Measurements from ENCODE around the gene RASSF4. TPM values are rescaled to one million over a fixed set of nuclear protein-coding genes. Genes with fewer than 3 reads are reported as not detected.
A peak's percentile ranks its signal among the peaks of the same experiment; 100 is the strongest.

Gene RASSF4
- total and polyA plus RNA-seq, 11 donors = 48.3 to 125 (median 78.9) TPM

- whole genome bisulfite sequencing, 4 donors = 13 to 40% (median 21%) methylated on average over 8 of the region's 8 CpGs
- intact Hi-C loops (cut with DNase I) = loop anchor here in 3 of 10 donors (1.0 to 10.0 kb wide), 4 partner anchors 58 to 1315 kb away; no protein-coding TSS in a partner anchor
- Histone ChIP-seq H3K27me3 (no peaks in the 10 kb centered on the region), H3K36me3 (peaks cover 0 to 94% (median 73%) of the 10 kb centered on the region in 9 donors), H3K9me3 (no peaks in the 10 kb centered on the region), H3K4me1 (peaks cover 9 to 82% (median 64%) of the 10 kb centered on the region in 12 donors), H3K4me3 (no peak overlapping the region), H3K27ac (peak overlapping the region in 11 of 12 donors; percentile 0 to 96 (median 64))
- TF ChIP-seq POLR2A (IDR thresholded peaks at IDR 0.05) = no peak
- TF ChIP-seq, protein P1, sequence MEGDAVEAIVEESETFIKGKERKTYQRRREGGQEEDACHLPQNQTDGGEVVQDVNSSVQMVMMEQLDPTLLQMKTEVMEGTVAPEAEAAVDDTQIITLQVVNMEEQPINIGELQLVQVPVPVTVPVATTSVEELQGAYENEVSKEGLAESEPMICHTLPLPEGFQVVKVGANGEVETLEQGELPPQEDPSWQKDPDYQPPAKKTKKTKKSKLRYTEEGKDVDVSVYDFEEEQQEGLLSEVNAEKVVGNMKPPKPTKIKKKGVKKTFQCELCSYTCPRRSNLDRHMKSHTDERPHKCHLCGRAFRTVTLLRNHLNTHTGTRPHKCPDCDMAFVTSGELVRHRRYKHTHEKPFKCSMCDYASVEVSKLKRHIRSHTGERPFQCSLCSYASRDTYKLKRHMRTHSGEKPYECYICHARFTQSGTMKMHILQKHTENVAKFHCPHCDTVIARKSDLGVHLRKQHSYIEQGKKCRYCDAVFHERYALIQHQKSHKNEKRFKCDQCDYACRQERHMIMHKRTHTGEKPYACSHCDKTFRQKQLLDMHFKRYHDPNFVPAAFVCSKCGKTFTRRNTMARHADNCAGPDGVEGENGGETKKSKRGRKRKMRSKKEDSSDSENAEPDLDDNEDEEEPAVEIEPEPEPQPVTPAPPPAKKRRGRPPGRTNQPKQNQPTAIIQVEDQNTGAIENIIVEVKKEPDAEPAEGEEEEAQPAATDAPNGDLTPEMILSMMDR (IDR thresholded peaks at IDR 0.05) = peak in 11 of 12 donors; percentile 22 to 61 (median 44)
- ATAC-seq (peak; percentile 23 to 63 (median 43)), DNase-seq (peak in 3 of 5 donors; percentile 37 to 64 (median 51))
Observed at GRCh38 chr10:44990302-44990655, 30.7 kb downstream of the RASSF4 start.

- DNase-seq = peak in 1 of 5 donors; percentile 7
- Histone ChIP-seq H3K36me3 (peaks cover 0 to 90% (median 71%) of the 10 kb centered on the region in 9 donors), H3K4me1 (peaks cover 11 to 82% (median 64%) of the 10 kb centered on the region in 12 donors)
Observed at GRCh38 chr10:44990965-44991364, 31.4 kb downstream of the RASSF4 start.

GRCh38 chr10:44991571-44991970 is 32.0 kb downstream of the RASSF4 start:
- intact Hi-C loops (cut with DNase I) = loop anchor here in 2 of 10 donors (5.0 to 10.0 kb wide), 3 partner anchors 59 to 1317 kb away; no protein-coding TSS in a partner anchor
- Histone ChIP-seq H3K4me3 (no peak overlapping the region), H3K36me3 (peaks cover 0 to 84% (median 65%) of the 10 kb centered on the region in 9 donors), H3K9me3 (no peaks in the 10 kb centered on the region), H3K4me1 (peaks cover 13 to 82% (median 64%) of the 10 kb centered on the region in 12 donors), H3K27me3 (no peaks in the 10 kb centered on the region), H3K27ac (peak overlapping the region; percentile 15 to 96 (median 72))
- DNase-seq (peak in 2 of 5 donors; percentile 52 to 56), ATAC-seq (no peak)
- TF ChIP-seq, protein P1 (IDR thresholded peaks at IDR 0.05) = no peak
- WGBS, 4 donors = 47 to 58% (median 52%) methylated on average over 5 of the region's 5 CpGs

More at GRCh38 chr10:44990965-44991364, 31.4 kb downstream of the RASSF4 start:
- H3K9me3 ChIP-seq = no peaks in the 10 kb centered on the region
- intact Hi-C loops (cut with DNase I) = loop anchor here in 3 of 10 donors (1.0 to 10.0 kb wide), 4 partner anchors 59 to 1316 kb away; no protein-coding TSS in a partner anchor
- no peaks in the 10 kb centered on the region for H3K27me3 ChIP-seq
- WGBS, 4 donors = 93 to 94% (median 94%) methylated on average over 7 of the region's 7 CpGs
- no peak overlapping the region for H3K4me3 ChIP-seq
- peak overlapping the region; percentile 7 to 96 (median 69) for H3K27ac ChIP-seq
- TF ChIP-seq, protein P1 (IDR thresholded peaks at IDR 0.05) = no peak
- no peak for TF ChIP-seq POLR2A (IDR thresholded peaks at IDR 0.05)
- ATAC-seq = no peak

DNA sequence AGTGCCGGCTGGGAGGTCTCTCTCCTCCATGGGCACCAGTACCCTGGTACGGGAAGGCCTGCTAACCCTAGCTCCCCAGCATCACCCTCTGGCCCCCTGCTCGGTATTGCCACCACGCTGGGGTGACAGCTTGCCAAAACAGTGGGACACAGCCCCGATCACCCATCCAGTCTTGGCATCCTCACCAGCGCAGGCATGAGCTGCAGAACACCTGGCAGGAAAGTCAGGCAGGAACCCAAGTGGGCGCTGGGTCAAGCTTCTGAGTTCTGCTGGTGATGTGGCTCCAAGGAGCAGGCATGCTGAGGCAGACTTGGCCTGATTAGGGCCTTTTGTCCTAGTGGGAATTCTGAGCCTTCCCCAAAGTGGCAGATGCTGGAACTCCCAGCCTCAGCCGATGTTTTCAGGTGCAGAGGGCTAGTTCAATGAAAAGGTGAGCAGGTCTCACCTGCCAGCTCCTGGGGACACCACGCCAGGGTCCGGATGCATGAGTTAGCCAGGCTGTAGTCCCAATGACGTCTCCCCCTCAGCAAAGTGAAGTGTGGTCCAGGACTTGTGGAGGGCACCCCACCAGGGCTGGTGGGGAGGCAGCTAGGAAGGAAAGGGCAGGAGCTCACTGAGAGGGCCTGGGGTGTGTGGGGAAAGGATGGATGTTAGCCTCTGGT is 32.6 kb downstream of the RASSF4 start:
- TF ChIP-seq POLR2A (IDR thresholded peaks at IDR 0.05) = no peak
- TF ChIP-seq, protein P1 (IDR thresholded peaks at IDR 0.05) = no peak
- peak in 4 of 5 donors; percentile 22 to 75 (median 50) for DNase-seq
- 62 to 75% (median 66%) methylated on average over 9 to 11 of the region's 11 CpGs for WGBS, 4 donors
- H3K4me1 ChIP-seq = peaks cover 13 to 82% (median 65%) of the 10 kb centered on the region in 12 donors
- intact Hi-C loops (cut with DNase I) = loop anchor here in 2 of 10 donors (5.0 to 10.0 kb wide), 3 partner anchors 60 to 1317 kb away; no protein-coding TSS in a partner anchor
- H3K9me3 ChIP-seq = no peaks in the 10 kb centered on the region
- no peaks in the 10 kb centered on the region for H3K27me3 ChIP-seq
- H3K4me3 ChIP-seq = no peak overlapping the region
- no peak for ATAC-seq
- H3K27ac ChIP-seq = peak overlapping the region; percentile 15 to 96 (median 72)
- H3K36me3 ChIP-seq = peaks cover 0 to 78% (median 59%) of the 10 kb centered on the region in 9 donors

All from heart left ventricle (tissue), 16 donors.